ENCODE data around the gene AGAP1. TPM values are rescaled to one million over a fixed set of nuclear protein-coding genes. Genes with fewer than 3 reads are reported as not detected.

AGAP1 gene
- total RNA-seq, 2 donors from 2014 or later, result 32.8 to 34.7 TPM

GRCh38 chr2:235996419-235996818, 502.6 kb downstream of the AGAP1 start:
- no peaks in the 10 kb centered on the region for H3K9me3 ChIP-seq (ENCODE audit: control insufficient read depth, low read length)
- H3K9ac ChIP-seq (ENCODE audit: extremely low read depth, low read length, poor library complexity, severe bottlenecking), result no peak overlapping the region
- Mint-ChIP-seq H3K27me3 (ENCODE audit: insufficient read depth) (no peaks in the 10 kb centered on the region), H3K27ac (no peak overlapping the region), H3K4me3 (no peak overlapping the region), H3K9me3 (no peaks in the 10 kb centered on the region), H3K36me3 (ENCODE audit: low read depth) (no peaks in the 10 kb centered on the region), H3K4me1 (no peaks in the 10 kb centered on the region)
- DNase-seq, result no peak
- no peaks in the 10 kb centered on the region for H3K36me3 ChIP-seq (ENCODE audit: control insufficient read depth, insufficient read depth, low read length)
- H3K27me3 ChIP-seq (ENCODE audit: control insufficient read depth, insufficient read depth, low read length, poor library complexity, severe bottlenecking), result no peaks in the 10 kb centered on the region
- H3K27ac ChIP-seq (ENCODE audit: low read depth, low read length), result no peak overlapping the region
- H3K4me1 ChIP-seq (ENCODE audit: control insufficient read depth, insufficient read depth, low read length), result no peaks in the 10 kb centered on the region
- 92 to 100% methylated on average over 1 to 5 of the region's 5 CpGs for WGBS, 2 experiments (ENCODE audit: insufficient coverage in 1 of 2, insufficient read length in 1 of 2)
- H3K4me3 ChIP-seq (ENCODE audit: low read length), result no peak overlapping the region
- no peak for TF ChIP-seq CTCF (conservative IDR thresholded peaks at IDR 0.05)

GRCh38 chr2:235999011-235999410, 505.2 kb downstream of the AGAP1 start:
- WGBS, 2 experiments (ENCODE audit: insufficient coverage in 1 of 2, insufficient read length in 1 of 2), result 98 to 100% methylated on average over 1 to 2 of the region's 2 CpGs
- Histone ChIP-seq H3K9me3 (ENCODE audit: control insufficient read depth, low read length) (no peaks in the 10 kb centered on the region), H3K4me1 (ENCODE audit: control insufficient read depth, insufficient read depth, low read length) (no peaks in the 10 kb centered on the region), H3K27me3 (ENCODE audit: control insufficient read depth, insufficient read depth, low read length, poor library complexity, severe bottlenecking) (no peaks in the 10 kb centered on the region), H3K27ac (ENCODE audit: low read depth, low read length) (no peak overlapping the region), H3K36me3 (ENCODE audit: control insufficient read depth, insufficient read depth, low read length) (no peaks in the 10 kb centered on the region), H3K4me3 (ENCODE audit: low read length) (no peak overlapping the region), H3K9ac (ENCODE audit: extremely low read depth, low read length, poor library complexity, severe bottlenecking) (no peak overlapping the region)
- H3K4me3 Mint-ChIP-seq, result no peak overlapping the region
- no peaks in the 10 kb centered on the region for H3K4me1 Mint-ChIP-seq
- H3K9me3 Mint-ChIP-seq, result no peaks in the 10 kb centered on the region
- no peak overlapping the region for H3K27ac Mint-ChIP-seq
- no peak for DNase-seq
- H3K27me3 Mint-ChIP-seq (ENCODE audit: insufficient read depth), result no peaks in the 10 kb centered on the region
- no peak for TF ChIP-seq CTCF (conservative IDR thresholded peaks at IDR 0.05)
- H3K36me3 Mint-ChIP-seq (ENCODE audit: low read depth), result no peaks in the 10 kb centered on the region

GRCh38 chr2:236001166-236001828, 507.5 kb downstream of the AGAP1 start:
- H3K27me3 ChIP-seq (ENCODE audit: control insufficient read depth, insufficient read depth, low read length, poor library complexity, severe bottlenecking), result no peaks in the 10 kb centered on the region
- no peak overlapping the region for H3K4me3 Mint-ChIP-seq
- WGBS, 2 experiments (ENCODE audit: insufficient coverage in 1 of 2, insufficient read length in 1 of 2), result 85 to 93% methylated on average over 11 to 20 of the region's 20 CpGs
- H3K9me3 ChIP-seq (ENCODE audit: control insufficient read depth, low read length), result no peaks in the 10 kb centered on the region
- peaks cover 6% of the 10 kb centered on the region for H3K36me3 Mint-ChIP-seq (ENCODE audit: low read depth)
- no peaks in the 10 kb centered on the region for H3K36me3 ChIP-seq (ENCODE audit: control insufficient read depth, insufficient read depth, low read length)
- H3K4me1 ChIP-seq (ENCODE audit: control insufficient read depth, insufficient read depth, low read length), result no peaks in the 10 kb centered on the region
- TF ChIP-seq CTCF (conservative IDR thresholded peaks at IDR 0.05), result no peak
- H3K4me1 Mint-ChIP-seq, result no peaks in the 10 kb centered on the region
- no peak for DNase-seq
- H3K4me3 ChIP-seq (ENCODE audit: low read length), result no peak overlapping the region
- H3K27ac Mint-ChIP-seq, result no peak overlapping the region
- peaks cover 3% of the 10 kb centered on the region for H3K9me3 Mint-ChIP-seq
- no peak overlapping the region for H3K27ac ChIP-seq (ENCODE audit: low read depth, low read length)
- no peak overlapping the region for H3K9ac ChIP-seq (ENCODE audit: extremely low read depth, low read length, poor library complexity, severe bottlenecking)
- H3K27me3 Mint-ChIP-seq (ENCODE audit: insufficient read depth), result no peaks in the 10 kb centered on the region

Data from endodermal cell (in vitro differentiated cells).